GM06990 (cell line): Measurements from ENCODE around the gene NUP93.

Experiments
- DNase-seq: peaks from one replicate; pipeline ENCODE4 v3.0.0-alpha.2; 2011; ENCODE audit not compliant: insufficient read length; ENCODE audit errors: extremely low read depth
- H3K27me3 ChIP-seq: replicated peaks from 2 replicates; pipeline ENCODE4 v1.6.0; 2011; ENCODE audit warnings: low read length; ENCODE audit not compliant: control insufficient read depth, insufficient read depth
- H3K36me3 ChIP-seq: 2 replicates; pipeline ENCODE4 v1.5.1; 2011; ENCODE audit warnings: low read length; ENCODE audit not compliant: control insufficient read depth, insufficient read depth
- H3K4me3 ChIP-seq: replicated peaks from 2 replicates; pipeline ENCODE4 v1.5.1; 2011; ENCODE audit warnings: low read depth, mild to moderate bottlenecking, control low read depth, low read length
- TF ChIP-seq, protein P1 (sequence below): IDR thresholded peaks from 2 replicates; pipeline ENCODE4 v1.5.1; 2011; ENCODE audit warnings: low read length, control low read depth, mild to moderate bottlenecking, inconsistent platforms; ENCODE audit not compliant: insufficient read depth, poor library complexity, severe bottlenecking

Gene NUP93

DNA sequence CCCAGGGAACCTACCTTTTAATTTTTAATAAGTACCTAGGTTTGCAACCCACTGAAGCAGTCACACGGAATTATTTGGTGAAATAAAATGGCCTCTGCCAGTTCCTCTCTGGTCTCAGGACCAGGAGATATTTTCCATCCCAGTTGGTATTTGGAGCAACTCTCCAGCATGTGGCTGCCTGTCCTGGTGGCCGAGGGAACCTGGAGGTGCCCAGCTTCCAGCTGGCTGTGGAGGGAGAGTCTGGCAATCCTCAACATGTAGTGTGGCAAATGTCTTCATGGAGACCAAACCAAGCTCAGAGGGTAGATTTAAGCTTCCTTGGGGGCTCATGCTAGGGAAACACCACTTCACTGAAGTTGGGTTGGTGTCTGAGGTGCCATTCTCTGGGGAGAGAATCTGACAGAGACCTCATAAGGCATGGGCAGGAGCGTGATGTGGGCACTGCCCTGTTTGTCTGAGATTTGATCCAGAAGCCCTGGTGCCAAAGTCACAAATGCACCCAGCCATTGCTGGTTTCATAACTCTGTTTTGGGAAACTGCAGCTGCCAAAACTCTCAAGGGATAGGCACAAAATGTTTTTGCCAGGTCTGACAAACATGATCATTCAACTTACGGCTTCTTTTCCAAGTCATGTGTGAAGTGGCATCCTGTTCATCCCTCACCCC is 44.9 kb upstream of the NUP93 start:
- Histone ChIP-seq H3K36me3 (no peaks in the 10 kb centered on the region), H3K27me3 (no peaks in the 10 kb centered on the region; the same call in none of the 2 replicates), H3K4me3 (no peak overlapping the region)
- TF ChIP-seq, protein P1, sequence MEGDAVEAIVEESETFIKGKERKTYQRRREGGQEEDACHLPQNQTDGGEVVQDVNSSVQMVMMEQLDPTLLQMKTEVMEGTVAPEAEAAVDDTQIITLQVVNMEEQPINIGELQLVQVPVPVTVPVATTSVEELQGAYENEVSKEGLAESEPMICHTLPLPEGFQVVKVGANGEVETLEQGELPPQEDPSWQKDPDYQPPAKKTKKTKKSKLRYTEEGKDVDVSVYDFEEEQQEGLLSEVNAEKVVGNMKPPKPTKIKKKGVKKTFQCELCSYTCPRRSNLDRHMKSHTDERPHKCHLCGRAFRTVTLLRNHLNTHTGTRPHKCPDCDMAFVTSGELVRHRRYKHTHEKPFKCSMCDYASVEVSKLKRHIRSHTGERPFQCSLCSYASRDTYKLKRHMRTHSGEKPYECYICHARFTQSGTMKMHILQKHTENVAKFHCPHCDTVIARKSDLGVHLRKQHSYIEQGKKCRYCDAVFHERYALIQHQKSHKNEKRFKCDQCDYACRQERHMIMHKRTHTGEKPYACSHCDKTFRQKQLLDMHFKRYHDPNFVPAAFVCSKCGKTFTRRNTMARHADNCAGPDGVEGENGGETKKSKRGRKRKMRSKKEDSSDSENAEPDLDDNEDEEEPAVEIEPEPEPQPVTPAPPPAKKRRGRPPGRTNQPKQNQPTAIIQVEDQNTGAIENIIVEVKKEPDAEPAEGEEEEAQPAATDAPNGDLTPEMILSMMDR = no peak
- DNase-seq = no peak

DNA sequence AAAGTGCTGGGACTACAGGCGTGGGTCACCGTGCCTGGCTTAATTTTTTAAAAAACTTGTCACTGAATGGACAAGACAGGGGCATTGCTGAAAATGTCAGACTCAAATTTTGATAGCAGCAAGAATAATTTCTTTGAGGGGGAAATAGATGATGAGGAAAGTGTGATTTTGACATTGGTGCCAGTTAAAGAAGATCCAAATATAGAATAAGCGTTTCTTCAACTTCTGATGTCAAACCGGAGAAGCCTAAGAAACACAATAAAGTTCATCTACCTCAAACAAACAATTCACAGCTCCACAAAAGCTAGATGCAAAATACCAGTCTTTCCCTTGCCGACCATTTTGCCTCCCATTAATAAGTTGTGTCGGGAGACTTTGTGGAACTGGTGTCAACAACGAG is 43.2 kb upstream of the NUP93 start:
- H3K27me3 ChIP-seq = no peaks in the 10 kb centered on the region; the same call in none of the 2 replicates
- DNase-seq = no peak
- H3K36me3 ChIP-seq = no peaks in the 10 kb centered on the region
- TF ChIP-seq, protein P1 = no peak
- H3K4me3 ChIP-seq = no peak overlapping the region

DNA sequence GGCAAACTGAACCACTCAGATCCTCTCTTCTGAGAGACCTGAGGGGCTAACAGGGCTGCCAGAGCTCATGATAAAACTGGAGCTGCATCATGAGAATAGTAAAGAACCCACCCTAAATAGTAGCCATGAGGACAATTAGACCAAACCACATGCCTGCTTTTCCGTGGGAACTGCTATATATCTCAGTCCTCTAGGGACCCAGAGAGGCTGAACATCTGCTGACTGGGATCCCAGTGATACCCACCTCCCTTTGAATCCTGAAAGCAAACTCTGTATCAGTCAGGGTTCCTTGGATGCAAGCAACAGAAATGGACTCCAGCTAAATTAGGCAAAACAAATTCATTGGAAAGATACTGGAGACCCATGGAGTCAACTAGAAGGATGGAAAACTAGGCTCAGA is 41.2 kb upstream of the NUP93 start:
- TF ChIP-seq, protein P1 = no peak
- Histone ChIP-seq H3K27me3 (no peaks in the 10 kb centered on the region; the same call in none of the 2 replicates), H3K36me3 (no peaks in the 10 kb centered on the region), H3K4me3 (no peak overlapping the region)
- no peak for DNase-seq

DNA sequence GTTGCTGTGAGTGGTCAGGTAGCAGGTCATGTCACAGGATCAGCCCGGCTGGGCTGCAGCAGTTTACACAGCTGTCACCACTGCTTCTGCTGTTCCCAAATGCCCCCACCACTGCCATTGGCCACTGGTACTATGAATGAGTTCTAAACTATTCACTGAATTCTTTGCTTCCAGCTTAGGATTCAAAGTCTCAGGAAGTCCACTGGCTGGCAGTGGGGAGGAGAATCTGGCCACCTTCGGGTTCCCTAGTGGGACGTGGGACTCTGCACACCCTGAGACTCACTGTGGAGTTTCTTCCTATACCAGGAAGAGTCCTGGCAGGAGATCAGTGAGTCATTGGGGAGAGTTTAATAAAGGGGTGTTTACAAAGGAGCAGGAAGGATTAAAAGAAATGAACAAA is 40.8 kb upstream of the NUP93 start:
- Histone ChIP-seq H3K36me3 (no peaks in the 10 kb centered on the region), H3K27me3 (no peaks in the 10 kb centered on the region; the same call in none of the 2 replicates), H3K4me3 (no peak overlapping the region)
- TF ChIP-seq, protein P1 = no peak
- no peak for DNase-seq

DNA sequence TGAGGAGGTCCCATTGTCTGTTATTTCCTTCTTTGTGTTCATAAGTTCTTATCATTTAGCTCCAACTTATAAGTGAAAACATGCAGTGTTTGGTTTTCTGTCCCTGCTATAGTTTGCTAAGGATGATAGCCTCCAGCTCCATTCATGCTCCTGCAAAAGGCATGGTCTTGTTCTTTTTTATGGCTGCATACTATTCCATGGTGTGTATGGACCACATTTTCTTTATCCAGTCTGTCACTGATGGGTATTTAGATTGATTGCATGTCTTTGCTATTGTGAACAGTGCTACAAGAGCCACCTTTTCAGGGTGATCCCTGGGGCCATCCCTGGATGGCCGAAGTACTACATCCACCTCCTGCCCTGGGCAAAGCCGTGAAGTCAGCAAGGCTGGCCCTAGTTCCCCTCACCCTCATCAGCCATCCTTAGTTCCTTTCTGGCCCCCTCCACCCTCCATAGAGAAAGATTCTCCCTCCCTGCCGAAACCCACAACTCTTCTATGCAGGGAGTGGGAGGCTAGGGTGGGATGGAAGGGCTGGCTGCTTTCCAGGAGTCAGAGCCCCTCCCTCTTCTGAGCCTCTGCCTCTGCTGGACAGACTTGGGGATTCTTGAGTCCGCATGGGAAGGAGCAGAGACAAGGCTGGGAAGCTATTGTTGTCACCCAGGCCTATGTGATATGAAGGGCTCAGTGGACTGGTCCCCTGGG is 39.4 kb upstream of the NUP93 start:
- no peak for DNase-seq
- Histone ChIP-seq H3K36me3 (no peaks in the 10 kb centered on the region), H3K4me3 (no peak overlapping the region), H3K27me3 (no peaks in the 10 kb centered on the region; the same call in none of the 2 replicates)
- TF ChIP-seq, protein P1 = no peak
